HepG2 (cell line): ENCODE measurements around the gene VAMP5. TPM values are rescaled to one million over a fixed set of nuclear protein-coding genes. Genes with fewer than 3 reads are reported as not detected.

Experiments used
- AHR ChIP-seq: IDR thresholded peaks from 2 replicates; pipeline ENCODE4 v1.6.1; 2018; ENCODE audit warnings: missing genetic modification reagents, missing compliant biosample characterization
- EEA1 ChIP-seq: sonication (generic); formaldehyde crosslinking; IDR thresholded peaks from 2 replicates; pipeline ENCODE4 v1.5.1; 2020; ENCODE audit warnings: mild to moderate bottlenecking, missing genetic modification reagents, borderline replicate concordance
- HNRNPUL1 ChIP-seq: fragments of 200-400 bp; formaldehyde crosslinking; IDR thresholded peaks from 2 replicates; pipeline ENCODE4 v1.6.1; 2017; ENCODE audit warnings: low read depth, mild to moderate bottlenecking, low read length, moderate library complexity
- ISL2 ChIP-seq: sonication (generic); formaldehyde crosslinking; IDR thresholded peaks from 2 replicates; pipeline ENCODE4 v1.5.0; 2020; ENCODE audit warnings: missing genetic modification reagents
- KLF15 ChIP-seq: sonication (generic); formaldehyde crosslinking; IDR thresholded peaks from 2 replicates; pipeline ENCODE4 v1.8.1; 2023; ENCODE audit warnings: borderline replicate concordance, mild to moderate bottlenecking, inconsistent platforms, missing genetic modification reagents, mixed read lengths
- MAX ChIP-seq: IDR thresholded peaks from 2 replicates; pipeline ENCODE4 v1.6.1; 2012; ENCODE audit warnings: inconsistent platforms
- NR0B2 ChIP-seq: sonication (generic); formaldehyde crosslinking; IDR thresholded peaks from 2 replicates; pipeline ENCODE4 v1.4.0; 2020; ENCODE audit warnings: mild to moderate bottlenecking, missing genetic modification reagents
- PCBP1 ChIP-seq: fragments of 200-400 bp; formaldehyde crosslinking; IDR thresholded peaks from 2 replicates; pipeline ENCODE4 v1.6.1; 2017; ENCODE audit warnings: mild to moderate bottlenecking, low read depth, low read length, borderline replicate concordance
- RNF2 ChIP-seq: fragments of 450-650 bp; conservative IDR thresholded peaks from 2 replicates; pipeline ENCODE4 v1.6.1; 2016; ENCODE audit warnings: low read depth
- SMAD1 ChIP-seq: sonication (generic); formaldehyde crosslinking; IDR thresholded peaks from 2 replicates; pipeline ENCODE4 v1.4.0; 2020; ENCODE audit warnings: missing genetic modification reagents, low read depth, mild to moderate bottlenecking, borderline replicate concordance
- STAG1 ChIP-seq: sonication (generic); formaldehyde crosslinking; IDR thresholded peaks from 2 replicates; pipeline ENCODE4 v1.4.0; 2020; ENCODE audit warnings: missing genetic modification reagents
- U2AF1 ChIP-seq: fragments of 200-400 bp; formaldehyde crosslinking; optimal IDR thresholded peaks from 2 replicates; pipeline ENCODE3; 2017; ENCODE audit warnings: mild to moderate bottlenecking, low read depth, low read length
- ZC3H4 ChIP-seq: sonication (generic); formaldehyde crosslinking; IDR thresholded peaks from 2 replicates; pipeline ENCODE4 v1.4.0; 2020; ENCODE audit warnings: missing genetic modification reagents, borderline replicate concordance
- ZFP1 ChIP-seq: IDR thresholded peaks from 2 replicates; pipeline ENCODE4 v1.6.1; 2016
- ZFP41 ChIP-seq: sonication (generic); formaldehyde crosslinking; IDR thresholded peaks from 2 replicates; pipeline ENCODE4 v1.4.0; 2020; ENCODE audit warnings: mild to moderate bottlenecking, missing genetic modification reagents, borderline replicate concordance
- ZNF232 ChIP-seq: sonication (generic); formaldehyde crosslinking; IDR thresholded peaks from 2 replicates; pipeline ENCODE4 v1.4.0; 2020; ENCODE audit warnings: missing genetic modification reagents, borderline replicate concordance
- ZNF260 ChIP-seq: sonication (generic); formaldehyde crosslinking; IDR thresholded peaks from 2 replicates; pipeline ENCODE4 v1.4.0; 2020; ENCODE audit warnings: missing genetic modification reagents, low read depth, mild to moderate bottlenecking, borderline replicate concordance
- ZNF329 ChIP-seq: sonication (generic); formaldehyde crosslinking; IDR thresholded peaks from 2 replicates; pipeline ENCODE4 v1.9.0; 2021; ENCODE audit warnings: low read depth, mild to moderate bottlenecking, missing genetic modification reagents
- ZNF780A ChIP-seq: sonication (generic); formaldehyde crosslinking; IDR thresholded peaks from 2 replicates; pipeline ENCODE4 v1.8.0; 2022; ENCODE audit warnings: mild to moderate bottlenecking, missing genetic modification reagents, moderate library complexity
- polyA plus RNA-seq, 8 experiments: library from polyadenylated mRNA; depleted of rRNA in 3 of 8; stranded (reverse) in 7 of 8; unstranded in 1 of 8; fragments of >200 nt; fragmentation: Illumina TruSeq in 4 of 8; extraction: Trizol in 4 of 8; gene quantifications; 2 replicates each; pipeline versions ENCODE4 v1.2.1 to v1.2.3, GENCODE V29; 2011 to 2016; ENCODE audit warnings: low read depth in 4 of 8, missing spikeins in 1 of 8, mixed read lengths in 1 of 8; ENCODE audit not compliant: insufficient read depth in 1 of 8
- total RNA-seq, 5 experiments: library from RNA; depleted of rRNA; stranded (reverse); fragments of >200 nt; fragmentation: Illumina TruSeq; extraction: Trizol; gene quantifications; 2 replicates each; pipeline ENCODE4 v1.2.3, GENCODE V29; 2016; ENCODE audit warnings: low read depth in 1 of 5
- TF ChIP-seq, protein P1 (sequence below): sonication (generic); formaldehyde crosslinking; conservative IDR thresholded peaks from 2 replicates; pipeline ENCODE4 v1.4.0; 2020; ENCODE audit warnings: missing genetic modification reagents
- TF ChIP-seq, protein P2 (sequence below): sonication (generic); formaldehyde crosslinking; IDR thresholded peaks from 2 replicates; pipeline ENCODE4 v1.4.0; 2020; ENCODE audit warnings: missing genetic modification reagents, borderline replicate concordance
- TF ChIP-seq, protein P3 (sequence below): sonication (generic); formaldehyde crosslinking; IDR thresholded peaks from 2 replicates; pipeline ENCODE4 v1.5.0; 2020; ENCODE audit warnings: mild to moderate bottlenecking, missing genetic modification reagents, moderate library complexity

The VAMP5 gene
- total and polyA plus RNA-seq, 2 of the 13 experiments (the other 11 are each of a cell fraction or from before 2014, with no cell fraction given) = 7.2 to 56.7 TPM

DNA sequence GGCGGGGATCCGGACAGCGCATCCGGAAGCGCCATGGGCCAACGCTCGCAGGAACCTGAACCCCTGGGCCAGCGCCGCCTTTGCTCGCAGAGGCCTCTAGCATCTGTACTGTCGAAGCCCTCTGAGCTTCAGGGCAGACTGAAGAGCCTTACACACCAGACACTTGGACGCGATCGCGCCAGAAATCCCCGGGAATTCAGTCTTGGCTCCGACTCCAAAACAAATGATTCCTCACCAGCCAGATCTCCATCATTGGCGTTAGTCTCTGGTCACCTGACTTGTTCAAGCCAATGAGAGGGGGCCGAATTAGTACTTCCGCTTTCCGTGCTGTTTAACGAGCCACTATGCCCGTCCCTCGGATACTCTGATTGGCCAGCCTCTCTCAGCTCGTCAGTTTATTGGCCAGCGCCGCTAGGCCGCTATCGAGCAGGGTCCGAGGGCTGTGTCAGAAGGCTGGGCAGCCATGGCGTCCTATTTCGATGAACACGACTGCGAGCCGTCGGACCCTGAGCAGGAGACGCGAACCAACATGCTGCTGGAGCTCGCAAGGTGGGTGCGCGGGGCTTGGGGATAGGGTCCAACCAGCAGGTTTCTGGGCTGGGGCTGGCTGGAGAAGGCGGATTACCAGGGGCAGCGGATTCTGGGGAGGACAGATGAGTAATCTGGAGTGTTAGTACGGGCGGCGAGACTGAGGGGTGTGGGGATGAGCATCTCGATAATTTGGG, 11.2 kb downstream of the VAMP5 start, which contains the start of gene RNF181 (continued):
- TF ChIP-seq, protein P1, sequence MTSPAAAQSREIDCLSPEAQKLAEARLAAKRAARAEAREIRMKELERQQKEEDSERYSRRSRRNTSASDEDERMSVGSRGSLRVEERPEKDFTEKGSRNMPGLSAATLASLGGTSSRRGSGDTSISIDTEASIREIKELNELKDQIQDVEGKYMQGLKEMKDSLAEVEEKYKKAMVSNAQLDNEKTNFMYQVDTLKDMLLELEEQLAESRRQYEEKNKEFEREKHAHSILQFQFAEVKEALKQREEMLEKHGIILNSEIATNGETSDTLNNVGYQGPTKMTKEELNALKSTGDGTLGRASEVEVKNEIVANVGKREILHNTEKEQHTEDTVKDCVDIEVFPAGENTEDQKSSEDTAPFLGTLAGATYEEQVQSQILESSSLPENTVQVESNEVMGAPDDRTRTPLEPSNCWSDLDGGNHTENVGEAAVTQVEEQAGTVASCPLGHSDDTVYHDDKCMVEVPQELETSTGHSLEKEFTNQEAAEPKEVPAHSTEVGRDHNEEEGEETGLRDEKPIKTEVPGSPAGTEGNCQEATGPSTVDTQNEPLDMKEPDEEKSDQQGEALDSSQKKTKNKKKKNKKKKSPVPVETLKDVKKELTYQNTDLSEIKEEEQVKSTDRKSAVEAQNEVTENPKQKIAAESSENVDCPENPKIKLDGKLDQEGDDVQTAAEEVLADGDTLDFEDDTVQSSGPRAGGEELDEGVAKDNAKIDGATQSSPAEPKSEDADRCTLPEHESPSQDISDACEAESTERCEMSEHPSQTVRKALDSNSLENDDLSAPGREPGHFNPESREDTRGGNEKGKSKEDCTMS = no peak
- TF ChIP-seq KLF15 (CRISPR knock-in tag) (peak; percentile 86; the same call in 1 of the 2 replicates), ZNF780A (peak; percentile 76), HNRNPUL1 (no peak), ZFP1 (CRISPR knock-in tag) (no peak; the same call in 1 of the 2 replicates), AHR (CRISPR knock-in tag) (no peak; the same call in 1 of the 2 replicates), EEA1 (CRISPR knock-in tag) (no peak), ZFP41 (CRISPR knock-in tag) (peak; percentile 20; the same call in 1 of the 2 replicates), ZNF232 (no peak; the same call in 1 of the 2 replicates), ZNF260 (CRISPR knock-in tag) (no peak), ZNF329 (CRISPR knock-in tag) (no peak), U2AF1 (peak; percentile 87), NR0B2 (CRISPR knock-in tag) (peak; percentile 66; the same call in 1 of the 2 replicates), PCBP1 (peak; percentile 47; the same call in 1 of the 2 replicates), ZC3H4 (CRISPR knock-in tag) (no peak; the same call in 1 of the 2 replicates), SMAD1 (CRISPR knock-in tag) (peak; percentile 17; the same call in 1 of the 2 replicates), RNF2 (0 out of 2 replicates have a peak, but pooled peaks have one; percentile 54), STAG1 (CRISPR knock-in tag) (peak; percentile 14; the same call in 1 of the 2 replicates), MAX (peak; percentile 69; the same call in 1 of the 2 replicates), ISL2 (CRISPR knock-in tag) (peak; percentile 59; the same call in 1 of the 2 replicates)
- TF ChIP-seq, protein P2, sequence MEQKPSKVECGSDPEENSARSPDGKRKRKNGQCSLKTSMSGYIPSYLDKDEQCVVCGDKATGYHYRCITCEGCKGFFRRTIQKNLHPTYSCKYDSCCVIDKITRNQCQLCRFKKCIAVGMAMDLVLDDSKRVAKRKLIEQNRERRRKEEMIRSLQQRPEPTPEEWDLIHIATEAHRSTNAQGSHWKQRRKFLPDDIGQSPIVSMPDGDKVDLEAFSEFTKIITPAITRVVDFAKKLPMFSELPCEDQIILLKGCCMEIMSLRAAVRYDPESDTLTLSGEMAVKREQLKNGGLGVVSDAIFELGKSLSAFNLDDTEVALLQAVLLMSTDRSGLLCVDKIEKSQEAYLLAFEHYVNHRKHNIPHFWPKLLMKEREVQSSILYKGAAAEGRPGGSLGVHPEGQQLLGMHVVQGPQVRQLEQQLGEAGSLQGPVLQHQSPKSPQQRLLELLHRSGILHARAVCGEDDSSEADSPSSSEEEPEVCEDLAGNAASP (CRISPR knock-in tag) = no peak
- TF ChIP-seq, protein P3, sequence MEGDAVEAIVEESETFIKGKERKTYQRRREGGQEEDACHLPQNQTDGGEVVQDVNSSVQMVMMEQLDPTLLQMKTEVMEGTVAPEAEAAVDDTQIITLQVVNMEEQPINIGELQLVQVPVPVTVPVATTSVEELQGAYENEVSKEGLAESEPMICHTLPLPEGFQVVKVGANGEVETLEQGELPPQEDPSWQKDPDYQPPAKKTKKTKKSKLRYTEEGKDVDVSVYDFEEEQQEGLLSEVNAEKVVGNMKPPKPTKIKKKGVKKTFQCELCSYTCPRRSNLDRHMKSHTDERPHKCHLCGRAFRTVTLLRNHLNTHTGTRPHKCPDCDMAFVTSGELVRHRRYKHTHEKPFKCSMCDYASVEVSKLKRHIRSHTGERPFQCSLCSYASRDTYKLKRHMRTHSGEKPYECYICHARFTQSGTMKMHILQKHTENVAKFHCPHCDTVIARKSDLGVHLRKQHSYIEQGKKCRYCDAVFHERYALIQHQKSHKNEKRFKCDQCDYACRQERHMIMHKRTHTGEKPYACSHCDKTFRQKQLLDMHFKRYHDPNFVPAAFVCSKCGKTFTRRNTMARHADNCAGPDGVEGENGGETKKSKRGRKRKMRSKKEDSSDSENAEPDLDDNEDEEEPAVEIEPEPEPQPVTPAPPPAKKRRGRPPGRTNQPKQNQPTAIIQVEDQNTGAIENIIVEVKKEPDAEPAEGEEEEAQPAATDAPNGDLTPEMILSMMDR = no peak
